H1 (cell line): ENCODE results near the gene HES3. TPM values are rescaled to one million over a fixed set of nuclear protein-coding genes. Genes with fewer than 3 reads are reported as not detected.

Source experiments
- CTCF ChIA-PET: fragments of 300-600 bp; sonication (Branson Sonifier 250); formaldehyde crosslinking; loops from one replicate; lab custom pipeline; 2021; ENCODE audit not compliant: partially characterized antibody; lab: Charles Lee
- POLR2A ChIA-PET: fragments of 300-600 bp; sonication (Branson Sonifier 250); formaldehyde crosslinking; loops from one replicate; lab custom pipeline; 2021; ENCODE audit warnings: inconsistent platforms; ENCODE audit not compliant: partially characterized antibody; lab: Charles Lee
- DNase-seq, 2 experiments: peaks; one replicate each; pipeline versions ENCODE4 v3.0.0 to v3.0.0-alpha.2; 2010 to 2022; ENCODE audit warnings: low spot score in 2 of 2, low read depth in 1 of 2, mixed read lengths in 1 of 2
- FAIRE-seq: peaks from 2 replicates; lab custom pipeline; 2011; peaks lifted over from hg19 to GRCh38; lab: Jason Lieb, UNC
- H2AFZ ChIP-seq: 2 replicates; pipeline ENCODE4 v1.8.1; 2012; ENCODE audit warnings: low read length, inconsistent platforms
- H2AK5ac ChIP-seq: 2 replicates; pipeline ENCODE4 v1.6.1; 2013; ENCODE audit warnings: low read depth, low read length
- H2BK120ac ChIP-seq: replicated peaks from 2 replicates; pipeline ENCODE3; 2013; ENCODE audit warnings: low read depth, low read length, inconsistent platforms
- H2BK12ac ChIP-seq: 2 replicates; pipeline ENCODE4 v1.6.1; 2013; ENCODE audit warnings: low read depth, low read length
- H2BK15ac ChIP-seq: 2 replicates; pipeline ENCODE4 v1.6.1; 2013; ENCODE audit warnings: low read length
- H2BK20ac ChIP-seq: 2 replicates; pipeline ENCODE4 v1.6.1; 2013; ENCODE audit warnings: low read length
- H2BK5ac ChIP-seq: 2 replicates; pipeline ENCODE4 v1.6.1; 2013; ENCODE audit warnings: low read depth, low read length
- H3K14ac ChIP-seq: 2 replicates; pipeline ENCODE4 v1.6.1; 2013; ENCODE audit warnings: inconsistent platforms; ENCODE audit not compliant: insufficient read length
- H3K18ac ChIP-seq: 2 replicates; pipeline ENCODE4 v1.6.1; 2013; ENCODE audit warnings: low read length; ENCODE audit errors: extremely low read depth
- H3K23ac ChIP-seq: 2 replicates; pipeline ENCODE4 v1.6.1; 2013; ENCODE audit warnings: inconsistent platforms; ENCODE audit not compliant: insufficient read length
- H3K23me2 ChIP-seq: 2 replicates; pipeline ENCODE4 v1.6.1; 2013; ENCODE audit warnings: low read depth, low read length
- H3K27ac ChIP-seq: 2 replicates; pipeline ENCODE4 v1.6.1; 2011; ENCODE audit warnings: low read depth, low read length, inconsistent platforms
- H3K27me3 ChIP-seq, 4 experiments: replicated peaks in 1 of 4; 1 replicate in 1 of 4; 2 replicates in 3 of 4; pipeline versions ENCODE4 v1.6.1 to v1.8.1; 2011 to 2013; ENCODE audit warnings: low read length in 3 of 4, mild to moderate bottlenecking in 3 of 4, inconsistent platforms in 2 of 4, mixed read lengths in 2 of 4, moderate library complexity in 1 of 4; ENCODE audit not compliant: control insufficient read depth in 3 of 4, insufficient read depth in 3 of 4; ENCODE audit errors: extremely low read depth in 1 of 4
- H3K36me3 ChIP-seq, 4 experiments: 2 replicates each; pipeline versions ENCODE4 v1.6.1 to v1.8.1; 2011 to 2013; ENCODE audit warnings: mild to moderate bottlenecking in 4 of 4, low read length in 3 of 4, moderate library complexity in 2 of 4, control low read depth in 1 of 4, inconsistent platforms in 1 of 4; ENCODE audit not compliant: insufficient read depth in 4 of 4, control insufficient read depth in 2 of 4
- H3K4ac ChIP-seq: replicated peaks from 2 replicates; pipeline ENCODE3; 2013; ENCODE audit warnings: low read length, low read depth, mixed read lengths, inconsistent platforms; ENCODE audit not compliant: insufficient read length
- H3K4me1 ChIP-seq, 4 experiments: replicated peaks in 1 of 4; 1 replicate in 1 of 4; 2 replicates in 3 of 4; pipeline versions ENCODE4 v1.6.1 to v1.8.1; 2011 to 2013; ENCODE audit warnings: low read length in 3 of 4, inconsistent platforms in 2 of 4, mixed read lengths in 1 of 4; ENCODE audit not compliant: insufficient read depth in 4 of 4, control insufficient read depth in 3 of 4
- H3K4me2 ChIP-seq, 2 experiments: 2 replicates each; pipeline versions ENCODE4 v1.6.1 to v1.8.1; 2011 to 2013; ENCODE audit warnings: low read depth in 2 of 2, low read length in 2 of 2, control low read depth in 1 of 2, inconsistent platforms in 1 of 2, mild to moderate bottlenecking in 1 of 2; ENCODE audit not compliant: insufficient read depth in 1 of 2
- H3K4me3 ChIP-seq, 4 experiments: fragments of 200-600, 300-600 bp in 1 of 4; sonication (generic), shearing (Covaris generic), sonication (Bioruptor Twin) in 1 of 4; 2 replicates each; pipeline versions ENCODE4 v1.5.1 to v1.8.1; 2011 to 2016; ENCODE audit warnings: low read length in 4 of 4, low read depth in 3 of 4, control low read depth in 2 of 4, inconsistent platforms in 2 of 4, mild to moderate bottlenecking in 2 of 4, mixed read lengths in 1 of 4, moderate library complexity in 1 of 4; ENCODE audit not compliant: insufficient read depth in 2 of 4; ENCODE audit errors: extremely low read depth in 1 of 4
- H3K56ac ChIP-seq: replicated peaks from 2 replicates; pipeline ENCODE3; 2013; ENCODE audit warnings: low read depth, mild to moderate bottlenecking, mixed read lengths, low read length, inconsistent platforms; ENCODE audit not compliant: insufficient read length
- H3K79me1 ChIP-seq: 2 replicates; pipeline ENCODE4 v1.6.1; 2013; ENCODE audit warnings: low read depth, low read length, control low read depth
- H3K79me2 ChIP-seq, 2 experiments: 2 replicates each; pipeline versions ENCODE4 v1.6.1 to v1.8.1; 2012 to 2013; ENCODE audit warnings: low read length in 2 of 2, mild to moderate bottlenecking in 2 of 2, inconsistent platforms in 1 of 2; ENCODE audit not compliant: insufficient read depth in 2 of 2, control insufficient read depth in 1 of 2
- H3K9ac ChIP-seq, 4 experiments: replicated peaks in 1 of 4; 1 replicate in 1 of 4; 2 replicates in 3 of 4; pipeline versions ENCODE4 v1.6.1 to v1.8.1; 2011 to 2013; ENCODE audit warnings: low read depth in 3 of 4, low read length in 3 of 4, control low read depth in 2 of 4, mild to moderate bottlenecking in 2 of 4, moderate library complexity in 2 of 4, inconsistent platforms in 1 of 4; ENCODE audit errors: extremely low read depth in 1 of 4
- H3K9me3 ChIP-seq, 2 experiments: 2 replicates each; pipeline versions ENCODE4 v1.6.1 to v1.8.1; 2012 to 2013; ENCODE audit warnings: mild to moderate bottlenecking in 2 of 2, moderate library complexity in 2 of 2, control low read depth in 1 of 2, inconsistent platforms in 1 of 2, low read depth in 1 of 2, low read length in 1 of 2, mixed read lengths in 1 of 2; ENCODE audit not compliant: insufficient read depth in 2 of 2
- H4K20me1 ChIP-seq, 2 experiments: replicated peaks in 1 of 2; 2 replicates each; pipeline versions ENCODE3 to v1.8.1; 2011 to 2013; ENCODE audit warnings: inconsistent platforms in 2 of 2, low read length in 2 of 2, mild to moderate bottlenecking in 1 of 2; ENCODE audit not compliant: insufficient read depth in 2 of 2, control insufficient read depth in 1 of 2
- H4K5ac ChIP-seq: 2 replicates; pipeline ENCODE4 v1.6.1; 2013; ENCODE audit warnings: low read length, low read depth, mixed read lengths, inconsistent platforms; ENCODE audit not compliant: insufficient read length
- H4K8ac ChIP-seq: 2 replicates; pipeline ENCODE4 v1.8.0; 2013; ENCODE audit warnings: mild to moderate bottlenecking, moderate library complexity, low read length, inconsistent platforms; ENCODE audit not compliant: insufficient read depth; ENCODE audit errors: extremely low read depth
- H4K91ac ChIP-seq: replicated peaks from 2 replicates; pipeline ENCODE3; 2013; ENCODE audit warnings: low read length, mixed read lengths, inconsistent platforms; ENCODE audit not compliant: insufficient read length
- CBX5 ChIP-seq: fragments of 300-800, 300-1000 bp; sonication (generic); IDR thresholded peaks from 2 replicates; pipeline ENCODE4 v1.7.1; 2016; ENCODE audit warnings: antibody characterized with exemption, low read length, low read depth
- FOSL1 ChIP-seq: IDR thresholded peaks from 2 replicates; pipeline ENCODE4 v1.6.1; 2011; ENCODE audit warnings: mild to moderate bottlenecking, low read depth, low read length, moderate library complexity; ENCODE audit not compliant: insufficient read depth
- HDAC6 ChIP-seq: IDR thresholded peaks from one replicate; pipeline ENCODE4 v1.7.1; 2012; ENCODE audit warnings: low read depth, mild to moderate bottlenecking, inconsistent platforms, low read length, moderate library complexity
- PHF8 ChIP-seq: fragments of 200-600 bp; sonication (generic); conservative IDR thresholded peaks from 2 replicates; pipeline ENCODE4 v1.7.1; 2012; ENCODE audit warnings: low read depth, mild to moderate bottlenecking, inconsistent platforms, low read length, moderate library complexity
- RBBP5 ChIP-seq: IDR thresholded peaks from 2 replicates; pipeline ENCODE4 v1.7.1; 2012; ENCODE audit warnings: low read depth, mild to moderate bottlenecking, inconsistent platforms, low read length, moderate library complexity, borderline replicate concordance
- RNF2 ChIP-seq: fragments of 200-900, 300-1000 bp; sonication (generic); IDR thresholded peaks from 2 replicates; pipeline ENCODE4 v1.7.1; 2016; ENCODE audit warnings: borderline replicate concordance, low read depth, mild to moderate bottlenecking, antibody characterized with exemption, low read length; ENCODE audit not compliant: poor library complexity, severe bottlenecking; ENCODE audit errors: missing control alignments
- RXRA ChIP-seq: IDR thresholded peaks from 2 replicates; pipeline ENCODE4 v1.6.1; 2011; ENCODE audit warnings: low read depth, mild to moderate bottlenecking, low read length, moderate library complexity; ENCODE audit not compliant: insufficient read depth
- SAP30 ChIP-seq: fragments of 300-600 bp; sonication (generic); IDR thresholded peaks from 2 replicates; pipeline ENCODE4 v1.7.1; 2012; ENCODE audit warnings: low read length, moderate library complexity, mild to moderate bottlenecking, inconsistent platforms; ENCODE audit not compliant: insufficient read depth, insufficient replicate concordance
- TEAD4 ChIP-seq: IDR thresholded peaks from 2 replicates; pipeline ENCODE4 v1.6.1; 2012; ENCODE audit warnings: low read depth, low read length, inconsistent platforms, mixed read lengths
- WGBS, 2 experiments: shearing (Covaris generic) in 1 of 2; methylation state at CpG; one replicate each; pipeline versions ENCODE4 v1.1.6 to v1.1.7; 2013 to 2015; ENCODE audit warnings: low lambda C conversion rate in 2 of 2, mixed read lengths in 2 of 2, inconsistent platforms in 1 of 2, low coverage in 1 of 2, missing lambda C conversion rate in 1 of 2; ENCODE audit not compliant: insufficient replicate concordance in 2 of 2, insufficient coverage in 1 of 2, insufficient read length in 1 of 2; ENCODE audit errors: extremely low coverage in 1 of 2, missing lambda C conversion rate in 1 of 2; 5-methylcytosine and 5-hydroxymethylcytosine counted together
- polyA plus RNA-seq, 7 experiments: library from polyadenylated mRNA; depleted of rRNA in 3 of 7; stranded (reverse) in 5 of 7; unstranded in 2 of 7; fragments of >200 nt in 5 of 7; fragments of 200-250 nt in 2 of 7; gene quantifications; 1 replicate in 5 of 7; 2 replicates in 1 of 7; 4 replicates in 1 of 7; pipeline versions ENCODE4 v1.2.1 to v1.2.3, GENCODE V29; 2011 to 2013; ENCODE audit warnings: missing spikeins in 2 of 7, mixed read lengths in 2 of 7
- total RNA-seq: library from RNA; stranded (reverse); fragmentation: NEBNext Ultra II Directional; extraction: Animal tissue kit (Norgen Biotek cat#: 25700); gene quantifications from 2 replicates; pipeline ENCODE4 v1.2.1, GENCODE V29; 2021

HES3 gene
- total and polyA plus RNA-seq, 2 of the 8 experiments (the other 6 are each of a cell fraction or from before 2014, with no cell fraction given): 38.8 to 54.3 TPM

DNA sequence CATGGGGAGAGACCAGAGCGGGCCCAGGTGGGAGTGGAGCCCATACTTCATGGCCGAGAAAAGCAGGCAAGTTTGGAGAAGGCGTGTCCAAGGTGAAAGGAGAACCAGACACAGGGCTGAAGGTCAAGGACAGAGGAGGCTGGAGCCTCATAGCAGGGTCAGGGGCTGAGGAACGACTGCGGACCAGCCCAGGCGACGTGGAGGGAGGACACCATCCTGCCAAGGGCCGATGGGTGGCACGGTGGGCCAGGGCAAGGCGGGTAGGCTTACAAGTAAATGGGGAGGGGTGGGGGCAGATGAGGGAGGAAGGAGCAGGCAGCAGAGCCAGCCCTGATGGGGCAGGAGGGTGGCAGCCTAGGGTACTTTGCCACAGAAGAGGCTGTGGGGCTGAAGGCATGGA is 35.1 kb downstream of the HES3 start:
- H3K14ac ChIP-seq: no peak overlapping the region
- H3K4ac ChIP-seq: no peak overlapping the region
- no peak overlapping the region for H3K23ac ChIP-seq
- H2BK120ac ChIP-seq: no peak overlapping the region
- no peak overlapping the region for H2BK15ac ChIP-seq
- no peaks in the 10 kb centered on the region for H3K27me3 ChIP-seq
- no peak for TF ChIP-seq SAP30
- TF ChIP-seq CBX5: no peak
- no peak for TF ChIP-seq RNF2
- no peak for TF ChIP-seq FOSL1
- no peak for TF ChIP-seq HDAC6
- no peak for TF ChIP-seq RXRA
- no peak for TF ChIP-seq PHF8
- no peak for TF ChIP-seq TEAD4
- no peak for TF ChIP-seq RBBP5
- TF ChIP-seq, all 59 proteins: peak for 0
- H3K9ac ChIP-seq: no peak overlapping the region
- no peak overlapping the region for H2AK5ac ChIP-seq
- H3K4me2 ChIP-seq: no peak overlapping the region
- ChIA-PET POLR2A (interaction anchor here (1.1 kb wide), 1 partner anchor 9 kb away, joined by 4 read pairs; no protein-coding TSS in a partner anchor), CTCF (interaction anchor here (0.6 to 10.6 kb wide), 8 partner anchors 8 to 371 kb away, joined by 3 to 122 read pairs (median 7); partner anchors contain the start of gene GPR153)
- H2BK5ac ChIP-seq: no peak overlapping the region
- no peak overlapping the region for H2BK12ac ChIP-seq
- H4K5ac ChIP-seq: no peak overlapping the region
- H2AFZ ChIP-seq: no peak overlapping the region
- peaks cover 0 to 12% (median 5%) of the 10 kb centered on the region in 4 experiments; a peak in 4 of 7 replicates for H3K4me1 ChIP-seq
- no peaks in the 10 kb centered on the region for H3K23me2 ChIP-seq
- H3K18ac ChIP-seq: no peak overlapping the region
- peaks cover 2 to 3% of the 10 kb centered on the region in 2 experiments for H4K20me1 ChIP-seq
- H3K79me2 ChIP-seq: no peaks in the 10 kb centered on the region
- no peak for FAIRE-seq
- H3K79me1 ChIP-seq: peaks cover 3% of the 10 kb centered on the region; the same call in 1 of the 2 replicates
- no peak overlapping the region for H3K27ac ChIP-seq
- no peak overlapping the region for H4K8ac ChIP-seq
- H3K4me3 ChIP-seq: no peak overlapping the region
- no peak overlapping the region for H4K91ac ChIP-seq
- H2BK20ac ChIP-seq: no peak overlapping the region
- H3K9me3 ChIP-seq: no peaks in the 10 kb centered on the region
- H3K56ac ChIP-seq: no peak overlapping the region
- no peak for DNase-seq
- 97% methylated on average over 10 of the region's 10 CpGs; no CpG with 5 or more reads in 1 of the 2 experiments for WGBS, 2 experiments
- H3K36me3 ChIP-seq: no peaks in the 10 kb centered on the region; a peak in 2 of 8 replicates
